ENCODE results near the gene YPEL2.
A peak's percentile ranks its signal among the peaks of the same experiment; 100 is the strongest.

The YPEL2 gene

GRCh38 chr17:59357219-59357697 lies 25.8 kb downstream of the YPEL2 start:
- no peak for DNase-seq

- no peak for DNase-seq
Observed at GRCh38 chr17:59357929-59358328, 26.5 kb downstream of the YPEL2 start.

GRCh38 chr17:59361386-59361785 lies 29.9 kb downstream of the YPEL2 start:
- DNase-seq = no peak

- peak; percentile 36 for DNase-seq
Observed at GRCh38 chr17:59361916-59362810, 30.7 kb downstream of the YPEL2 start.

GRCh38 chr17:59362811-59363205 lies 31.4 kb downstream of the YPEL2 start:
- DNase-seq = no peak

- DNase-seq = peak; percentile 43
Observed at GRCh38 chr17:59365383-59365981, 34.0 kb downstream of the YPEL2 start.

DNA sequence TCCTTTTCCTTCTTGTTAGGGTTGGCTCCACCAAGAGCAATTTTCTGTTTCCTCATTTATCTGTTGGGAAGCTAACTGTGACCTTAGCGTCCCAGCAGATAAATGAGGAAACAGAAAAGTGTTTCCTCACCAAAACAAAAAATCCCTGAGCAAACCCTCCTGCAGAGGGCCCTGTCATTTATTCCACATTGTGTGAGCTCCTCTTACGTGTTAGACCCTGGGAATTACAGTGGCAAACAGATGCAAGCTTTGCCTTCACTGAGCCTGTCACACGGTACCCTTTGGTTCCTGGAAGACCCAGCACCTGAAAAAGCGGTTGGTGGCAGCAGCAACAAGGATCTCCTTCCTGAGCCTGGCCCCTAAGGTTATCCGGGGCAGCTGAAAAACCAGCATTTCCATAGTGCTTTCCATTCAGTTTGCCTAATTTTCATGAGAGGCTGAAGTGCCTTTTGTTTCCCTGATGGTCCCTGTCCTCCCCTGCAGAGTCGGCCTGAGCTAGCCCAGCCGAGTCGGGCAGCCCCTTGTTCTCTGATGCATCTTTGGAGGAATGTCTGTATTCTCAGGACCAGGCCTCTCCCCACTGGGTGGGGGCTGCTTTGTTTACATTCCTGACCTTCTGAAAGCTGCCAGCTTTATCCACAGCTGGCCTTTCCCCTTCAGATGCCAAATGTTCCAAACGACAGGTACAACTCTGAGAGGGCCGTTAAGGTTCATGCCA lies 34.7 kb downstream of the YPEL2 start:
- DNase-seq = no peak

DNA sequence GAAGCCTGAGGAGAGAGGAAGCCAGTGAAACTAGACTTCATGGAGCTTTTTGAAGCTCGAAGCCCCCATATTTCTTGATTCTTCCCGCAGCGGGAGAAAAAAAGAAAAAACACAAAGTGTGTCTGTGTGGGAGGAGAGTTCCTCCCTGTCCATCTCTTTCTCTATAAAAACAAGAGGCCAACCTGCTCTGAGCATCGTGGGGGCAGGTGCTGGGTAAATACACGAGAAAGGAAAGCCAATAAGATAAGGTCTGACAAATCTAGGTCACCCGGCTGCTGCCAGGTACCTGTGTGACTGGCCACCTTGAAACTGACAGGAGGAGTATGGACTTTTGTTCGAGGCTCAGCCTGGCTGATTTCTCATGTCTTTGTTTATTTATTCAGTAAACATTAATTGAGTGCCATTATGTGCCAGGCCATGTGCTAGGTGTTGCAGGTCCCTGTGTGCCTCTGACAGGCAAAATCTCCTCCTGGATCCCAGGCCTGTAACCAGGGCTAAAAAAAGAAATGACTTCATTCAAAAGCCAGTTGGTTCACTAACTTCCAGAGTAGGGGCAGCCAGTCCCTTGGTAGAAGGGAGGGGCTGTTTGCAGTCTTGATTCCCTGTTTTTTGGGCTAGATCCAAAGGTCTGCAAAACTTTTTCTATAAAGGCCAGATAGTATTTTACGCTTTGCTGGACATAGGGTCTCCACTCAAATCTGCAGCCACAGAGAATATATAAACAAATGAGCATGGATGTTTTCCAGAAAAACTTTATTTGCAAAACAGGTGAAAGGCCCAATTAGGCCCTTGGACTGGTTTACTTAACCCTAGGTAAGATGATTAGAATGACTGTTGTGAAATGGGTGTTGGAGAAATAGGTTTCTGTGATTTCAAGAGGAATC lies 35.6 kb downstream of the YPEL2 start:
- DNase-seq = no peak

DNA sequence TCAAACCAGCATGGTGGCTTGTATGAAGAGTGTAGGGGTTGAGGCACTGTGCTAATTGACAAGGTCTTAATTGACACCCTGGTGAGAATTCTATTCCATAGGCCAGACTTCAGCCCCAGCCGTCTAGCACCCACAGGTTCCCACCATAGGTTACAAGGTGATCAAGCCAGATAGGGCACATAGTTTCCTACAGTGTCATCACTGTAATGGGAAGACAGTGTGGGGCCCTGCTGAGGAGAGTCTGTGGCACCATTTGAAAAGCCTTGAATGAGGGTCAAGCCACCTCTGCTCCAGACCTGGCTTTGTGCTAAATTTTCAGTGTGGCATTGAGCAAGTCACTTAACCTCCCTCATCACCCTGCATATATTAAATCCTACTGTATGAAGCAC lies 36.2 kb downstream of the YPEL2 start:
- DNase-seq = no peak

DNA sequence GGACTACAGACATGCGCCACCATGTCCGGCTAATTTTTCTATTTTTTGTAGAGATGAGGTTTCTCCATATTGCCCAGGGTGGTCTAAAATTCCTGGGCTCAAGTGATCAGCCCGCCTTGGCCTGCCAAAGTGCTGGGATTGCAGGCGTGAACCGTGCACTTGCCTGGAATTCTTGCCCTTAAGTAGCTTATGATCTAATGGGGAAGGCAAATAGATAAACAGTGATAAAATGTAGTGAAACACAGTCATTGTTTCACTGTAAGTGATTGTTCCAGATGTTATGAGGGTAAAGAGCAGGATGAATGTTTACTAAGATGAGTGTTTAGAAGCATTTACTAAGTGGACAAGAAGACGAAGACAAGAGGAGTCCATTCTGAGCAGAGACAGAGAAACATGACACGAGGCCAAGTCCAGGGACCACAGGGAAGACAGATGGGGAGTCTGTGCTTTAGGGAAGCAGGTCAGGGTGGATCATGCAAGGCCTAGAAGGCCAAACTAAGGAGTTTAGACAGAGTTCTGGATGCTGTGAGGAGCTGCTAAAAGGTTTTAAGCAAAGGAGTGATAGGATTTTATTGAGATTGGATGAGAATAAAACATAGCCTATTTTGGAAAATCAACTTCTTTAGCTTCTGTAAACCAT lies 36.9 kb downstream of the YPEL2 start:
- DNase-seq = no peak

- DNase-seq = no peak
Observed at GRCh38 chr17:59369031-59369975, 37.8 kb downstream of the YPEL2 start.

GRCh38 chr17:59370593-59371299 lies 39.3 kb downstream of the YPEL2 start:
- no peak for DNase-seq

DNA sequence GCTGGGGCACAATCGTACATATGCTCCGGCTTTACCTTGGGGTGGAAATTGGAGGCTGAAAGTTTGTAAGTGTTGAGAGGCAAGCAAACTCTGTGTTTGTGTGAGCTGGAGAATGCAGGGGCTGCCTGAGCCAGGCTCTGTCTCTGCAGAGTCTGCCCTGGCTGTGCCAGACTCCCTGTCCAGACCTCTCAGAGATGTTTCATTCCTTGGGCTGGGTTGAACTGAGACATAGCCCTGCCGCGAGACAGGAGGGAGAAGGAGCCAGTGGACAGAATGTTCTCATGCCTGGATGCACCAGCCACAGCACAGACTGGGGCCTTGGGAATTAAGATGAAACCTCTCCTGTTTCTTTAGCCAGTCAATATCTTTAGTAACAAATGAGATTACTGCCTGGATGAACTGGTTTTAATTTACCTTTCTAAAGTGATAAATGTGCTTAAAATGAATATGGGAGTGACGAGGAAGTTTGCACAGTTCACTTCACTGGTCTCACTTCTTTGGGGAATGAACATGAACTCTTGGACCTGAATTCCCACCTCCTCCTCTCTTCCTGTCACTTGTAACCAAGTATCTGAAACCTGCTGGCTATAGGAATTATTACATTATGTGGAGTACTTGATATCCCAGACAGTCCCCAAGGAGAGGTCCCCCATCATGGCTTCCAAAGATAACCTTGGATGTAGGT lies 40.1 kb downstream of the YPEL2 start:
- no peak for DNase-seq

GRCh38 chr17:59372138-59372751 lies 40.8 kb downstream of the YPEL2 start:
- no peak for DNase-seq

DNA sequence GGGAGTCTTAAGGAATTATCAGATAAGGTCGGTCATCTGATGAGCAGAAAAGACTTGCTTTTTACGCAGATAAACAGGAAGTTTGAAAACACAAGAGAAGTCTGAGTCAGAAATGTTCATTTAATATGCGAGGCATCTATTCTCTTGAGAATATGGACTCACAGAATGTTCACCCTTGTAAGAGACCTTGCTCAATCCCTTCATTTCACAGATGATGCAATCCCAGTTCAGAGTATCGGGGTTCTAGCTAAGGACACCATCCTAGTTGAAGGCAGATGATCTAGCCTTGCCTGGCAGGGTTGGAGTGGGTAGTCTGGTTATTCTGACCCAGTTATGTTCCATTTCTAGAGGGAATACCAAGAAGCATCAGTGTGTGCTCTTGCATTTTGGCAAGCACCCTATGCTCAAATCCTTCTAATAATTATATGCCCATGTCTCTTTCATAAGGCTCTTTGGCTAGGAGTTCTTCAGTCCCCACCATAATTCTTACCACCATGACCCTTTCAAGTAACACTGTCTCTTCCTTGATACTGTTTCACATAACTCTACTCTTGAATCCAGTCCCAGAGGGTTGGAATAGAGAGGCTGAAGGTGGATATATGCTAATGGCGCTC lies 42.5 kb downstream of the YPEL2 start:
- DNase-seq = no peak

DNA sequence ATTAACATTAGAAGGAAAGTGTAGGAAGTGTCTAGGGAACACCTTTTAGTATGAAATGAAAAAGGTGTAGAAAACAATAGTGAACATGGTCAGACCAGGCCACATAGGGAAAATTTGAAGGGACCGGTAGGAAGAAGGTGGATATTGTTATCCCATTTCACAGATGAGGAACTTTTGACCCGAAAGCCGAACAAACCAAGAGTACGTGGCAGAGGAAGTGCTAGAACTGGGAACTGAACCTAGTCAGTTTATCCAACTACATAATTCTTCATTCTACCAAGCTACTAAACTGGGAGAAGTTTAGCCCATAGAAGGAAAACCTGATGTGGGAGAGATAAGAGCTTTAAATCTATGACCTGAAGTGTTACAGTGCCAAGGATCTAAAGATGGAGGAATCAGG lies 43.2 kb downstream of the YPEL2 start:
- DNase-seq = no peak

GRCh38 chr17:59375857-59376256 lies 44.4 kb downstream of the YPEL2 start:
- DNase-seq = no peak

DNA sequence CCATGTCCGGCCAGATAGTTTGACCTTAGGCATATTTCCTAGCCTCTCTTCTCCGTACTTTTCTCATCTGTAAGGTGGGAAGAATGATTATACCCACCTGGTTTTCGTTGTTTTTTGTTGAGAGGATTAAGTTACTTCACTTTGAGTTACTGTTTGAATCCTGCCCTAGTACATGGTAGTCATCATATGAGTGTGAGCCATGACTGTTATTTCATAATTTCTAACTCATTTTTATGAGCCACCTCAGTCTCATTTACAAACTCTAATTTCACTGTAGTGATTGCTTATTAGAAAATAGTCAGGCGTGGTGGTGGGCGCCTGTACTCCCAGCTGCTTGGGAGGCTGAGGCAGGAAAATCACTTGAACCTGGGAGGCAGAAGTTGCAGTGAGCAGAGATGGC lies 45.1 kb downstream of the YPEL2 start:
- DNase-seq = no peak

DNA sequence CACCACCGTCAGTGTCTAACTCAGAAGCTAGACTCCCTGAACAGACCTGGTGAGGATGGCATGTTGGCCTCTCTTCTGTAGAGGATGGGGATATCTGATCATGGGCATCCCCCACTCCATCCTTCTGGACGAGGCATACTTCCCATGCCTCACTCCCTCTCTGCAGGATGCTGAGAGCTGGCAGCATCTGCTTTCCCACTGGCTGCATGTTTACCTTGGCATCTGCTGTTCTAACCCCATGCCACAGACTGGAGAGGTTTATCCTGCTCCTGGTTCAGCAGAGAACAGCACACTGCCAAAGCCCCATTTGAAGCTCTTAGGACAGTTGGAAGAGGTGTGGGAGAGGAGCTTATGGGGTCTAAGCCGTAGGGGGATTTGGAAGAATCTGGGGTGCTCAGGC lies 46.0 kb downstream of the YPEL2 start:
- DNase-seq = no peak

Data from activated T-cell treated with anti-CD3 and anti-CD28 coated beads, Interleukin-2, amount 50 U/mL, for 1 hour (primary cell).